Heart left ventricle (tissue), 16 donors: Measurements from ENCODE around the gene DBNDD1. TPM values are rescaled to one million over a fixed set of nuclear protein-coding genes. Genes with fewer than 3 reads are reported as not detected.
"Not testable (repeated sequence)": the region's sequence is repeated elsewhere in the genome, so short reads cannot be mapped to it uniquely, and the experiment has no call there.

Experiments used
- ATAC-seq, 4 donors: fragments of 200-7000 bp; cut with Tn5 transposase; one replicate each; pipeline ENCODE4 v1.9.1; 2020 to 2022; ENCODE audit warnings: moderate library complexity in 4 of 4, mild to moderate bottlenecking in 3 of 4, moderate number of reproducible peaks in 1 of 4
- DNase-seq, 5 donors: peaks; one replicate each; pipeline ENCODE4 v3.0.0-alpha.2; 2020
- H3K27ac ChIP-seq, 12 donors: fragments of 200-600 bp; sonication (generic) in 4 of 12; one replicate each; pipeline versions ENCODE4 v1.5.0 to v1.8.0; 2016 to 2022; ENCODE audit warnings: mild to moderate bottlenecking in 2 of 12
- H3K27me3 ChIP-seq, 9 donors: fragments of 200-600 bp; sonication (generic) in 2 of 9; one replicate each; pipeline versions ENCODE4 v1.5.1 to v1.8.0; 2016 to 2022; ENCODE audit warnings: mild to moderate bottlenecking in 3 of 9
- H3K36me3 ChIP-seq, 9 donors: fragments of 200-600 bp; sonication (generic) in 2 of 9; one replicate each; pipeline versions ENCODE4 v1.5.0 to v1.8.0; 2018 to 2022; ENCODE audit warnings: mild to moderate bottlenecking in 2 of 9
- H3K4me1 ChIP-seq, 12 donors: fragments of 200-600 bp; sonication (generic) in 4 of 12; one replicate each; pipeline versions ENCODE4 v1.5.0 to v1.8.0; 2016 to 2022; ENCODE audit warnings: mild to moderate bottlenecking in 3 of 12
- H3K4me3 ChIP-seq, 12 donors: fragments of 200-600 bp; sonication (generic) in 4 of 12; one replicate each; pipeline versions ENCODE4 v1.5.0 to v1.8.0; 2017 to 2022; ENCODE audit warnings: mild to moderate bottlenecking in 9 of 12, moderate library complexity in 4 of 12
- H3K9me3 ChIP-seq, 12 donors: fragments of 200-600 bp; sonication (generic) in 4 of 12; one replicate each; pipeline versions ENCODE4 v1.5.0 to v1.8.0; 2016 to 2022; ENCODE audit warnings: mild to moderate bottlenecking in 1 of 12
- CTCF ChIP-seq, 12 donors: fragments of 200-600 bp; sonication (generic) in 4 of 12; IDR thresholded peaks; one replicate each; pipeline versions ENCODE4 v1.5.0 to v1.8.0; 2018 to 2022; ENCODE audit warnings: antibody characterized with exemption in 12 of 12, mild to moderate bottlenecking in 5 of 12
- POLR2A ChIP-seq, 2 donors: fragments of 450-650 bp; IDR thresholded peaks; one replicate each; pipeline ENCODE4 v1.6.1; 2017; ENCODE audit warnings: antibody characterized with exemption in 2 of 2, mild to moderate bottlenecking in 2 of 2, moderate library complexity in 2 of 2
- WGBS, 4 donors: extraction: QIAGEN DNeasy Blood & Tissue Kit in 2 of 4; methylation state at CpG; one replicate each; pipeline versions ENCODE4 v1.1.5 to v1.1.7; 2013 to 2018; 5-methylcytosine and 5-hydroxymethylcytosine counted together
- intact Hi-C, 10 donors: fragments of 100-400 bp; cut with DNase I; formaldehyde crosslinking; loops; one replicate each; pipeline versions ENCODE4 v1.11.1 to v1.14.2; 2022
- polyA plus RNA-seq, 2 donors: library from polyadenylated mRNA; stranded (reverse); fragments of 200-250 nt; gene quantifications; one replicate each; pipeline ENCODE4 v1.2.3, GENCODE V29; 2013
- total RNA-seq, 9 donors: library from RNA; depleted of rRNA in 2 of 9; stranded (reverse); fragments of >200 nt in 2 of 9; fragmentation: NEBNext Ultra II Directional in 3 of 9; extraction: Animal tissue kit (Norgen Biotek cat#: 25700) in 3 of 9; gene quantifications; one replicate each; pipeline versions ENCODE4 v1.1.0 to v1.2.4, GENCODE V29; 2016 to 2023
- donor health status: ischemic (EF 13 %, LVEDD 7.1; RV severe dilation, severe dysfunction).
- donor health status: healthy with polysubstance abuse.
- donor health status: DM: no; HTN: yes; CAD: no.
- donor health status: DM: no; HTN: no; CAD: no.
- donor health status: ischemic (EF 25% LVEDD 6.9; RV normal size, moderate dysfunction).
- donor health status: ischemic (EF 25% LVEDD 5.7; RV mildly dilated, moderate dysfunction).
- donor health status: healthy.
- donor health status: DM: yes; HTN: yes; CAD: no.
- donor health status: ischemic (EF 35%, LVEDD 5.7; RV mildly dilated, moderate dysfunction).
- donor health status: nonischemic (EF 11% LVEDD 7.7; RV severe dilation, severe dysfunction).
- donor health status: DM: yes; HTN: yes; CAD: no.
- donor health status: PGD.
- donor health status: ischemic (EF 29% LVEDD 5.4; RV normal size, mild dysfunction).
- donor health status: nonischemic (EF 23%, LVEDD 6.1; RV moderate dilation, normal function).

DBNDD1 gene
- total and polyA plus RNA-seq, 11 donors, result 1.4 to 16.0 (median 4.4) TPM

- H3K27me3 ChIP-seq, H3K4me1 ChIP-seq, DNase-seq, H3K4me3 ChIP-seq, intact Hi-C loops: not testable (repeated sequence)
- peaks cover 0 to 10% (median 0%) of the 10 kb centered on the region in 12 donors for H3K9me3 ChIP-seq
- peak overlapping the region in 6 of 12 donors; percentile 0 to 84 (median 30) for H3K27ac ChIP-seq
- peak in 1 of 4 donors; percentile 30 for ATAC-seq
- WGBS, 4 donors, result 67 to 88% (median 75%) methylated on average over 7 to 8 of the region's 8 CpGs
- H3K36me3 ChIP-seq, result peaks cover 0 to 82% (median 62%) of the 10 kb centered on the region in 9 donors
These were observed 24.4 kb downstream of the DBNDD1 start for GRCh38 chr16:89994721-89995474.

- no peak for DNase-seq
- no peaks in the 10 kb centered on the region for H3K27me3 ChIP-seq
- 80 to 91% (median 88%) methylated on average over 7 of the region's 7 CpGs for WGBS, 4 donors
- peaks cover 0 to 10% (median 0%) of the 10 kb centered on the region in 12 donors for H3K9me3 ChIP-seq
- intact Hi-C loops, result no loop called here
- ATAC-seq, result peak in 1 of 4 donors; percentile 21
- H3K36me3 ChIP-seq, result peaks cover 0 to 81% (median 61%) of the 10 kb centered on the region in 9 donors
- H3K27ac ChIP-seq, result peak overlapping the region in 6 of 12 donors; percentile 0 to 84 (median 30)
- TF ChIP-seq CTCF (IDR thresholded peaks at IDR 0.05) (no peak), POLR2A (IDR thresholded peaks at IDR 0.05) (no peak)
- no peak overlapping the region for H3K4me3 ChIP-seq
- H3K4me1 ChIP-seq, result no peaks in the 10 kb centered on the region
These were observed 24.9 kb downstream of the DBNDD1 start for GRCh38 chr16:89994389-89994720.

- H3K4me3 ChIP-seq, result no peak overlapping the region
- intact Hi-C loops, result no loop called here
- whole genome bisulfite sequencing, 4 donors, result 81 to 92% (median 87%) methylated on average over 7 of the region's 7 CpGs
- DNase-seq (no peak), ATAC-seq (peak in 1 of 4 donors; percentile 17)
- H3K4me1 ChIP-seq, result no peaks in the 10 kb centered on the region
- TF ChIP-seq CTCF (IDR thresholded peaks at IDR 0.05) (no peak), POLR2A (IDR thresholded peaks at IDR 0.05) (no peak)
- H3K27me3 ChIP-seq, result no peaks in the 10 kb centered on the region
- H3K9me3 ChIP-seq, result peaks cover 0 to 10% (median 0%) of the 10 kb centered on the region in 12 donors
- H3K27ac ChIP-seq, result peak overlapping the region in 4 of 12 donors; percentile 0 to 84 (median 48)
- peaks cover 0 to 81% (median 61%) of the 10 kb centered on the region in 9 donors for H3K36me3 ChIP-seq
These were observed 25.3 kb downstream of the DBNDD1 start for GRCh38 chr16:89993971-89994370.

DNA sequence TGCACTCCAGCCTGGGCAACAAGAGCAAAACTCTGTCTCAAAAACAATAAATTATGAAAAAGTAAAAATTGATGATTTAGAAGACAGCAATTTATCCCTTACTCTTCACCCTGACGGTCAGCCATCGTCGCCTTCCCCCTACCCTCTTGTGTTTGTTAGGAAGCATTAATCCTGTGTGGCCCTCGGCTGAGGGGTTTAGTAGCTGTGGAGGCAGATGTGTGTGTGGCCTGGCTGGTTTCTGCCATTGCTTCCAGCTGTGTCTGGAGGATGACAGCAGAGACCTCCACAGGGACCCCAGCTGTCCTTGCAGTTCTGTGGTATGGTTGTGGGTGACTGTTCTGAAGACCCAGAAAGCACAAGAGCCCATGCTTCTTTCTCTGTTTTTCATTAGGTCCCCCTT lies 25.9 kb downstream of the DBNDD1 start:
- ATAC-seq (no peak), DNase-seq (no peak)
- H3K36me3 ChIP-seq, result peaks cover 0 to 82% (median 63%) of the 10 kb centered on the region in 9 donors
- no peak overlapping the region for H3K4me3 ChIP-seq
- peaks cover 0 to 10% (median 0%) of the 10 kb centered on the region in 12 donors for H3K9me3 ChIP-seq
- H3K27me3 ChIP-seq, result no peaks in the 10 kb centered on the region
- intact Hi-C loops, result no loop called here
- no peaks in the 10 kb centered on the region for H3K4me1 ChIP-seq
- no peak for TF ChIP-seq CTCF (IDR thresholded peaks at IDR 0.05)
- no peak for TF ChIP-seq POLR2A (IDR thresholded peaks at IDR 0.05)
- WGBS, 4 donors, result 95 to 99% (median 98%) methylated on average over 4 of the region's 4 CpGs
- H3K27ac ChIP-seq, result no peak overlapping the region
